Measurements from ENCODE around the gene ST7. TPM values are rescaled to one million over a fixed set of nuclear protein-coding genes. Genes with fewer than 3 reads are reported as not detected.

ST7 gene
- total and polyA plus RNA-seq, 2 experiments from 2014 or later, result 9.9 to 18.3 TPM

- H3K79me2 ChIP-seq (replicated peaks; ENCODE audit: insufficient read depth), result no peaks in the 10 kb centered on the region
- H3K27ac ChIP-seq (ENCODE audit: low read depth), result no peak overlapping the region
- H3F3A ChIP-seq (replicated peaks; ENCODE audit: low read depth), result no peaks in the 10 kb centered on the region
- H4K20me1 ChIP-seq (replicated peaks; ENCODE audit: insufficient read depth), result no peaks in the 10 kb centered on the region
- Mint-ChIP-seq H3K27me3 (ENCODE audit: insufficient read depth, low read depth, poor library complexity) (no peaks in the 10 kb centered on the region), H3K4me1 (peaks cover 8% of the 10 kb centered on the region), H3K4me3 (no peak overlapping the region), H3K9me3 (no peaks in the 10 kb centered on the region), H3K27ac (no peak overlapping the region), H3K36me3 (ENCODE audit: low read depth) (no peaks in the 10 kb centered on the region)
- H3K27me3 ChIP-seq (ENCODE audit: insufficient read depth), result no peaks in the 10 kb centered on the region
- TF ChIP-seq EZH2phosphoT487 (IDR thresholded peaks at IDR 0.05; ENCODE audit: unreplicated experiment) (no peak), NANOG (IDR thresholded peaks at IDR 0.05; ENCODE audit: borderline replicate concordance) (no peak), POLR2AphosphoS5 (IDR thresholded peaks at IDR 0.05; ENCODE audit: low read depth) (no peak), CREB1 (CRISPR knock-in tag; IDR thresholded peaks at IDR 0.05; ENCODE audit: low read depth) (no peak), EZH2 (IDR thresholded peaks at IDR 0.05; ENCODE audit: low read depth, unreplicated experiment) (no peak), JUNB (IDR thresholded peaks at IDR 0.05; ENCODE audit: unreplicated experiment) (no peak), STAT1 (IDR thresholded peaks at IDR 0.05; ENCODE audit: unreplicated experiment) (no peak), ZNF114 (CRISPR knock-in tag; IDR thresholded peaks at IDR 0.05) (no peak), CTCF (conservative IDR thresholded peaks at IDR 0.05; ENCODE audit: low read depth in 2 of 2) (no peak), ZNF331 (CRISPR knock-in tag; IDR thresholded peaks at IDR 0.05; ENCODE audit: low read depth) (no peak)
- TF ChIP-seq, protein P1, sequence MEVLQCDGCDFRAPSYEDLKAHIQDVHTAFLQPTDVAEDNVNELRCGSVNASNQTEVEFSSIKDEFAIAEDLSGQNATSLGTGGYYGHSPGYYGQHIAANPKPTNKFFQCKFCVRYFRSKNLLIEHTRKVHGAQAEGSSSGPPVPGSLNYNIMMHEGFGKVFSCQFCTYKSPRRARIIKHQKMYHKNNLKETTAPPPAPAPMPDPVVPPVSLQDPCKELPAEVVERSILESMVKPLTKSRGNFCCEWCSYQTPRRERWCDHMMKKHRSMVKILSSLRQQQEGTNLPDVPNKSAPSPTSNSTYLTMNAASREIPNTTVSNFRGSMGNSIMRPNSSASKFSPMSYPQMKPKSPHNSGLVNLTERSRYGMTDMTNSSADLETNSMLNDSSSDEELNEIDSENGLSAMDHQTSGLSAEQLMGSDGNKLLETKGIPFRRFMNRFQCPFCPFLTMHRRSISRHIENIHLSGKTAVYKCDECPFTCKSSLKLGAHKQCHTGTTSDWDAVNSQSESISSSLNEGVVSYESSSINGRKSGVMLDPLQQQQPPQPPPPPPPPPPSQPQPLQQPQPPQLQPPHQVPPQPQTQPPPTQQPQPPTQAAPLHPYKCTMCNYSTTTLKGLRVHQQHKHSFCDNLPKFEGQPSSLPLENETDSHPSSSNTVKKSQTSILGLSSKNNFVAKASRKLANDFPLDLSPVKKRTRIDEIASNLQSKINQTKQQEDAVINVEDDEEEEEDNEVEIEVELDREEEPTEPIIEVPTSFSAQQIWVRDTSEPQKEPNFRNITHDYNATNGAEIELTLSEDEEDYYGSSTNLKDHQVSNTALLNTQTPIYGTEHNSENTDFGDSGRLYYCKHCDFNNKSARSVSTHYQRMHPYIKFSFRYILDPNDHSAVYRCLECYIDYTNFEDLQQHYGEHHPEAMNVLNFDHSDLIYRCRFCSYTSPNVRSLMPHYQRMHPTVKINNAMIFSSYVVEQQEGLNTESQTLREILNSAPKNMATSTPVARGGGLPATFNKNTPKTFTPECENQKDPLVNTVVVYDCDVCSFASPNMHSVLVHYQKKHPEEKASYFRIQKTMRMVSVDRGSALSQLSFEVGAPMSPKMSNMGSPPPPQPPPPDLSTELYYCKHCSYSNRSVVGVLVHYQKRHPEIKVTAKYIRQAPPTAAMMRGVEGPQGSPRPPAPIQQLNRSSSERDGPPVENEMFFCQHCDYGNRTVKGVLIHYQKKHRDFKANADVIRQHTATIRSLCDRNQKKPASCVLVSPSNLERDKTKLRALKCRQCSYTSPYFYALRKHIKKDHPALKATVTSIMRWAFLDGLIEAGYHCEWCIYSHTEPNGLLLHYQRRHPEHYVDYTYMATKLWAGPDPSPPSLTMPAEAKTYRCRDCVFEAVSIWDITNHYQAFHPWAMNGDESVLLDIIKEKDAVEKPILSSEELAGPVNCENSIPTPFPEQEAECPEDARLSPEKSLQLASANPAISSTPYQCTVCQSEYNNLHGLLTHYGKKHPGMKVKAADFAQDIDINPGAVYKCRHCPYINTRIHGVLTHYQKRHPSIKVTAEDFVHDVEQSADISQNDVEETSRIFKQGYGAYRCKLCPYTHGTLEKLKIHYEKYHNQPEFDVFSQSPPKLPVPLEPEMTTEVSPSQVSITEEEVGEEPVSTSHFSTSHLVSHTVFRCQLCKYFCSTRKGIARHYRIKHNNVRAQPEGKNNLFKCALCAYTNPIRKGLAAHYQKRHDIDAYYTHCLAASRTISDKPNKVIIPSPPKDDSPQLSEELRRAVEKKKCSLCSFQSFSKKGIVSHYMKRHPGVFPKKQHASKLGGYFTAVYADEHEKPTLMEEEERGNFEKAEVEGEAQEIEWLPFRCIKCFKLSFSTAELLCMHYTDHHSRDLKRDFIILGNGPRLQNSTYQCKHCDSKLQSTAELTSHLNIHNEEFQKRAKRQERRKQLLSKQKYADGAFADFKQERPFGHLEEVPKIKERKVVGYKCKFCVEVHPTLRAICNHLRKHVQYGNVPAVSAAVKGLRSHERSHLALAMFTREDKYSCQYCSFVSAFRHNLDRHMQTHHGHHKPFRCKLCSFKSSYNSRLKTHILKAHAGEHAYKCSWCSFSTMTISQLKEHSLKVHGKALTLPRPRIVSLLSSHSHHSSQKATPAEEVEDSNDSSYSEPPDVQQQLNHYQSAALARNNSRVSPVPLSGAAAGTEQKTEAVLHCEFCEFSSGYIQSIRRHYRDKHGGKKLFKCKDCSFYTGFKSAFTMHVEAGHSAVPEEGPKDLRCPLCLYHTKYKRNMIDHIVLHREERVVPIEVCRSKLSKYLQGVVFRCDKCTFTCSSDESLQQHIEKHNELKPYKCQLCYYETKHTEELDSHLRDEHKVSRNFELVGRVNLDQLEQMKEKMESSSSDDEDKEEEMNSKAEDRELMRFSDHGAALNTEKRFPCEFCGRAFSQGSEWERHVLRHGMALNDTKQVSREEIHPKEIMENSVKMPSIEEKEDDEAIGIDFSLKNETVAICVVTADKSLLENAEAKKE (CRISPR knock-in tag; IDR thresholded peaks at IDR 0.05), result no peak
- TF ChIP-seq, protein P2, sequence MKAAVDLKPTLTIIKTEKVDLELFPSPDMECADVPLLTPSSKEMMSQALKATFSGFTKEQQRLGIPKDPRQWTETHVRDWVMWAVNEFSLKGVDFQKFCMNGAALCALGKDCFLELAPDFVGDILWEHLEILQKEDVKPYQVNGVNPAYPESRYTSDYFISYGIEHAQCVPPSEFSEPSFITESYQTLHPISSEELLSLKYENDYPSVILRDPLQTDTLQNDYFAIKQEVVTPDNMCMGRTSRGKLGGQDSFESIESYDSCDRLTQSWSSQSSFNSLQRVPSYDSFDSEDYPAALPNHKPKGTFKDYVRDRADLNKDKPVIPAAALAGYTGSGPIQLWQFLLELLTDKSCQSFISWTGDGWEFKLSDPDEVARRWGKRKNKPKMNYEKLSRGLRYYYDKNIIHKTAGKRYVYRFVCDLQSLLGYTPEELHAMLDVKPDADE (IDR thresholded peaks at IDR 0.05), result no peak
- TF ChIP-seq, protein P3, sequence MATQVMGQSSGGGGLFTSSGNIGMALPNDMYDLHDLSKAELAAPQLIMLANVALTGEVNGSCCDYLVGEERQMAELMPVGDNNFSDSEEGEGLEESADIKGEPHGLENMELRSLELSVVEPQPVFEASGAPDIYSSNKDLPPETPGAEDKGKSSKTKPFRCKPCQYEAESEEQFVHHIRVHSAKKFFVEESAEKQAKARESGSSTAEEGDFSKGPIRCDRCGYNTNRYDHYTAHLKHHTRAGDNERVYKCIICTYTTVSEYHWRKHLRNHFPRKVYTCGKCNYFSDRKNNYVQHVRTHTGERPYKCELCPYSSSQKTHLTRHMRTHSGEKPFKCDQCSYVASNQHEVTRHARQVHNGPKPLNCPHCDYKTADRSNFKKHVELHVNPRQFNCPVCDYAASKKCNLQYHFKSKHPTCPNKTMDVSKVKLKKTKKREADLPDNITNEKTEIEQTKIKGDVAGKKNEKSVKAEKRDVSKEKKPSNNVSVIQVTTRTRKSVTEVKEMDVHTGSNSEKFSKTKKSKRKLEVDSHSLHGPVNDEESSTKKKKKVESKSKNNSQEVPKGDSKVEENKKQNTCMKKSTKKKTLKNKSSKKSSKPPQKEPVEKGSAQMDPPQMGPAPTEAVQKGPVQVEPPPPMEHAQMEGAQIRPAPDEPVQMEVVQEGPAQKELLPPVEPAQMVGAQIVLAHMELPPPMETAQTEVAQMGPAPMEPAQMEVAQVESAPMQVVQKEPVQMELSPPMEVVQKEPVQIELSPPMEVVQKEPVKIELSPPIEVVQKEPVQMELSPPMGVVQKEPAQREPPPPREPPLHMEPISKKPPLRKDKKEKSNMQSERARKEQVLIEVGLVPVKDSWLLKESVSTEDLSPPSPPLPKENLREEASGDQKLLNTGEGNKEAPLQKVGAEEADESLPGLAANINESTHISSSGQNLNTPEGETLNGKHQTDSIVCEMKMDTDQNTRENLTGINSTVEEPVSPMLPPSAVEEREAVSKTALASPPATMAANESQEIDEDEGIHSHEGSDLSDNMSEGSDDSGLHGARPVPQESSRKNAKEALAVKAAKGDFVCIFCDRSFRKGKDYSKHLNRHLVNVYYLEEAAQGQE (IDR thresholded peaks at IDR 0.05; ENCODE audit: unreplicated experiment), result no peak
- H3K9me2 ChIP-seq (ENCODE audit: insufficient read depth), result 0 out of 2 replicates have a peak, but pooled peaks cover 3% of the 10 kb centered on the region
- H3K4me3 ChIP-seq, result no peak overlapping the region
- DNase-seq (ENCODE audit: low spot score) (no peak), ATAC-seq (no peak)
- no peak overlapping the region for H3K4me2 ChIP-seq
- H3K36me3 ChIP-seq (ENCODE audit: insufficient read depth), result no peaks in the 10 kb centered on the region
- H3K4me1 ChIP-seq (ENCODE audit: insufficient read depth), result no peaks in the 10 kb centered on the region
- H2AFZ ChIP-seq, result no peak overlapping the region
Observed at GRCh38 chr7:117227091-117227490, 273.8 kb downstream of the ST7 start.
